Umbilical cord (tissue), 1 donor: ENCODE data around the gene BBS4. TPM values are rescaled to one million over a fixed set of nuclear protein-coding genes. Genes with fewer than 3 reads are reported as not detected.

ENCODE experiments used
- total RNA-seq: library from RNA; depleted of rRNA; stranded (reverse); fragments of >200 nt; gene quantifications from one replicate; pipeline ENCODE4 v1.2.3, GENCODE V29; 2014; ENCODE audit warnings: low replicate concordance; ENCODE audit not compliant: insufficient read depth

Gene BBS4
- total RNA-seq, 1 donor from 2014 or later = 35.6 TPM

Other genes with a start within 250 kb of the BBS4 start
- gene ARIH1, start 211.9 kb upstream of the BBS4 start, total RNA-seq = 46.9 TPM
- gene GOLGA6B, start 31.5 kb upstream of the BBS4 start, total RNA-seq = not detected
- gene HIGD2B, start within 50 bp of the BBS4 start, total RNA-seq = not detected
- 56.3 TPM for gene ADPGK, start 97.6 kb downstream of the BBS4 start, total RNA-seq